Adrenal gland (tissue), 12 donors: ENCODE measurements around the gene ATP6V0C. TPM values are rescaled to one million over a fixed set of nuclear protein-coding genes. Genes with fewer than 3 reads are reported as not detected.

Source experiments
- DNase-seq, 7 donors: peaks; one replicate each; pipeline ENCODE4 v3.0.0-alpha.2; 2019 to 2020
- H3K27ac ChIP-seq, 5 donors: fragments of 200-600 bp; sonication (generic) in 4 of 5; 1 replicate in 3 of 5; 2 replicates in 2 of 5; pipeline versions ENCODE4 v1.5.1 to v1.8.0; 2016 to 2020; ENCODE audit warnings: mild to moderate bottlenecking in 1 of 5
- H3K27me3 ChIP-seq: fragments of 200-600 bp; 2 replicates; pipeline ENCODE4 v1.8.0; 2021
- H3K36me3 ChIP-seq, 2 donors: fragments of 200-600 bp; replicated peaks in 1 of 2; 1 replicate in 1 of 2; 2 replicates in 1 of 2; pipeline versions ENCODE4 v1.5.1 to v1.8.0; 2018 to 2022
- H3K4me1 ChIP-seq, 2 donors: fragments of 200-600 bp; replicated peaks in 1 of 2; 1 replicate in 1 of 2; 2 replicates in 1 of 2; pipeline versions ENCODE4 v1.5.1 to v1.8.0; 2018 to 2021
- H3K4me3 ChIP-seq, 4 donors: fragments of 200-600 bp; sonication (generic) in 3 of 4; one replicate each; pipeline ENCODE4 v1.5.1; 2016 to 2018
- H3K9me3 ChIP-seq, 3 donors: fragments of 200-600 bp; sonication (generic) in 1 of 3; replicated peaks in 1 of 3; 1 replicate in 2 of 3; 2 replicates in 1 of 3; pipeline versions ENCODE4 v1.5.1 to v1.8.0; 2016 to 2021
- POLR2A ChIP-seq, 2 donors: fragments of 450-650 bp; IDR thresholded peaks; one replicate each; pipeline ENCODE4 v1.6.1; 2017; ENCODE audit warnings: antibody characterized with exemption in 2 of 2, mild to moderate bottlenecking in 2 of 2, moderate library complexity in 1 of 2
- WGBS, 4 donors: extraction: QIAGEN DNeasy Blood & Tissue Kit in 2 of 4; methylation state at CpG; one replicate each; pipeline versions ENCODE4 v1.1.5 to v1.1.7; 2013 to 2017; 5-methylcytosine and 5-hydroxymethylcytosine counted together
- intact Hi-C, 2 donors: fragments of 100-400 bp; cut with DNase I; formaldehyde crosslinking; loops; one replicate each; pipeline versions ENCODE4 v1.14.1 to v1.15.0; 2022 to 2023
- polyA plus RNA-seq, 3 donors: library from polyadenylated mRNA; stranded (reverse); fragments of 200-250 nt in 2 of 3; fragments of 350-450 nt in 1 of 3; fragmentation: Illumina TruSeq in 1 of 3; extraction: RNeasy Lipid Tissue Mini Kit (QIAGEN cat#74804) in 1 of 3; gene quantifications; one replicate each; pipeline ENCODE4 v1.2.3, GENCODE V29; 2013 to 2014
- total RNA-seq, 9 donors: library from RNA; depleted of rRNA in 4 of 9; stranded (reverse); fragments of >200 nt in 4 of 9; fragments of 120-200 nt in 1 of 9; fragmentation: NEBNext Ultra II Directional in 1 of 9; extraction: Animal tissue kit (Norgen Biotek cat#: 25700) in 1 of 9; gene quantifications; one replicate each; pipeline versions ENCODE4 v1.1.0 to v1.2.4, GENCODE V29; 2013 to 2023
- TF ChIP-seq, protein P1 (sequence below), 6 experiments: fragments of 450-650 bp in 4 of 6; fragments of 200-600 bp in 2 of 6; sonication (generic) in 1 of 6; IDR thresholded peaks; 1 replicate in 5 of 6; 2 replicates in 1 of 6; pipeline versions ENCODE4 v1.5.1 to v1.8.0; 2016 to 2021; ENCODE audit warnings: antibody characterized with exemption in 6 of 6, mild to moderate bottlenecking in 2 of 6, moderate library complexity in 1 of 6
- donor health status: healthy with polysubstance abuse.
- donor health status: Bipolar disorder and iron deficiency.
- donor health status: DM: yes; HTN: yes; CAD: no.
- donor health status: DM: no; HTN: no; CAD: no.
- donor health status: DM: no; HTN: no; CAD: no.
- donor health status: DM: yes; HTN: yes; CAD: no.

ATP6V0C gene
- total and polyA plus RNA-seq, 12 donors, result 26.5 to 318 (median 133) TPM

DNA sequence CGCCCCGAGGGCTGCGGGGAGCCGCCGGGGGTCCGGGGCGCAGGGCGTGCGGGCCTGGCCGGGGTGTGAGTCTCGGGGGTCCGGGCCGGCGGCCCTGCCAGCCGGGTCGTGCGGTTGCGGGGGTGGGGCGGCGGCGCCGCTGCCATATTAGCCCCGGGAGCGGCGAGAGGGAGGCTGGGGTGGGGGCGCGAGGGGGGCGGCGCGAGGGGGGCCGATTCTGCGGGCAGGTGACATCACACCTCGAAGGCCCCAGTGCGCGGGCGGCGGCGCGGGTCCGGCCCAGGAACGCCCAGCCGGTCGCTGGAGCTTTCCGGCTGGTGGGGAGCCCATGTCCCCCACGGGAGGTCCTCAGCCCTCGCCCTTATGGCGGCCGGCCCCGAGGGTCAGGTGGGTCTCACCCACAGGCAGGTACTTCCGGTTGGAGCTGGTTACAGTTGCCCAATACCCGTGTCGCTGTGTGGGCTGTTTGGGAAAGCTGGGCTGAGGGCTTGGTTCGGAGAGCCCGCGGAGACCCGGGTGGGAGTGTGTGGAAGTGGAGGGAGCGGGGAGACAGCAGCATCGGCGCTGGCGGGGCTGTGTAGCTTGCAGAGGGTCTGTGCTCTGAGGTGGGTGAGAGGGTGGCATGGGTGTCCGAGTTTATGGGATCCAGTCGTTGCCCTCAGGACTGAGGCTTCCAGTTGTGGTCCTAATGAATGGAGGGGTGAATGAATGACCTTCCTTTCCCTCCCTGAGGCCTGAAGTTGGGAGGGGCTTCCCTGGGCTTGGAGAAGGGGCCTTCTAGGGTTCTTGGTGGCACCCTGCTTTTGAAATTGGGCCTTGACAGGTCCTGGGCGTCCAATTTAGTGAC is 804 bp downstream of the ATP6V0C start:
- 0 to 1% (median 1%) methylated on average over 18 to 63 of the region's 63 CpGs; no CpG with 5 or more reads in 1 of the 4 donors for WGBS, 4 donors
- H3K9me3 ChIP-seq, result no peaks in the 10 kb centered on the region
- peaks cover 45 to 63% of the 10 kb centered on the region in 2 donors for H3K4me1 ChIP-seq
- peak overlapping the region; percentile 86 to 97 (median 92) for H3K4me3 ChIP-seq
- peak in 3 of 7 donors; percentile 55 to 61 (median 55) for DNase-seq
- intact Hi-C loops, result no loop called here
- peaks cover 0 to 3% of the 10 kb centered on the region in 2 donors for H3K36me3 ChIP-seq
- TF ChIP-seq POLR2A (IDR thresholded peaks at IDR 0.05), result no peak
- TF ChIP-seq, protein P1, sequence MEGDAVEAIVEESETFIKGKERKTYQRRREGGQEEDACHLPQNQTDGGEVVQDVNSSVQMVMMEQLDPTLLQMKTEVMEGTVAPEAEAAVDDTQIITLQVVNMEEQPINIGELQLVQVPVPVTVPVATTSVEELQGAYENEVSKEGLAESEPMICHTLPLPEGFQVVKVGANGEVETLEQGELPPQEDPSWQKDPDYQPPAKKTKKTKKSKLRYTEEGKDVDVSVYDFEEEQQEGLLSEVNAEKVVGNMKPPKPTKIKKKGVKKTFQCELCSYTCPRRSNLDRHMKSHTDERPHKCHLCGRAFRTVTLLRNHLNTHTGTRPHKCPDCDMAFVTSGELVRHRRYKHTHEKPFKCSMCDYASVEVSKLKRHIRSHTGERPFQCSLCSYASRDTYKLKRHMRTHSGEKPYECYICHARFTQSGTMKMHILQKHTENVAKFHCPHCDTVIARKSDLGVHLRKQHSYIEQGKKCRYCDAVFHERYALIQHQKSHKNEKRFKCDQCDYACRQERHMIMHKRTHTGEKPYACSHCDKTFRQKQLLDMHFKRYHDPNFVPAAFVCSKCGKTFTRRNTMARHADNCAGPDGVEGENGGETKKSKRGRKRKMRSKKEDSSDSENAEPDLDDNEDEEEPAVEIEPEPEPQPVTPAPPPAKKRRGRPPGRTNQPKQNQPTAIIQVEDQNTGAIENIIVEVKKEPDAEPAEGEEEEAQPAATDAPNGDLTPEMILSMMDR (IDR thresholded peaks at IDR 0.05), result no peak
- H3K27me3 ChIP-seq, result no peaks in the 10 kb centered on the region
- peak overlapping the region; percentile 87 to 100 (median 99) for H3K27ac ChIP-seq

DNA sequence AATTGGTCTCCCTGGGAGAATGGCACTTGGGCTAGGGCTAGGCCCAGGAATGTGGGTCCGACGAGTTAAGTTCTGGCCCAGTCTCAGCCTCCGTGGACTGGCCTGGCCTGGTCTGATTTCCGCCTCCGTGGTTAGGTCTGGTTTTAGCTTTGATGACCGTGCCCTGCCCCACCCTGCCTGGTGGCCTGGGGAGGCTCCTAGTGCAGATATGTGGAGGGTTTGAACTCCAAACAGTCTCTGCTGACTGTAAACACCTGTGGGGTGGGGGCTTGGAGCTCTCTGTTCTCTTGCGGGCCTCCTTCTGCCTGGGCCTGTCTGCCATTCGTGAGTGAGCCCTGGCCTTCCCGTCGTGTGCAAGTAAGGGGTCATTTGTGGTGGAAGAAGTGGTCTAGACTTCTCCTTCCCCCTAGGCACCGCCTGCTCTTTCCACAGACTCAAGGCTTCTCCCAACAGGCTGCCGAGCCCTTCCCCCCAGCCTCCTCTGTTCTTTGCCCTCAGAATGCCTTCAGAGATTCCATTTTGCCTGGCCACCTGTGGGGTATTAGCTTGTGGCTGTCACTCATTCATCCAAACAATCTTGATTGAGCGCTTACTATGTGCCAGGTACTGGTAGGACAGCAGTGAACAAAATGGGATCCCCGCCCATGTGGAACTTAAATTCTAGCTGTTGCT is 1.6 kb downstream of the ATP6V0C start:
- peak in 4 of 7 donors; percentile 31 to 63 (median 51) for DNase-seq
- Histone ChIP-seq H3K27me3 (no peaks in the 10 kb centered on the region), H3K4me1 (peaks cover 49 to 67% of the 10 kb centered on the region in 2 donors), H3K36me3 (peaks cover 0 to 6% of the 10 kb centered on the region in 2 donors), H3K27ac (peak overlapping the region; percentile 87 to 100 (median 99)), H3K4me3 (peak overlapping the region; percentile 86 to 97 (median 88)), H3K9me3 (no peaks in the 10 kb centered on the region)
- intact Hi-C loops, result no loop called here
- TF ChIP-seq, protein P1 (IDR thresholded peaks at IDR 0.05), result no peak
- peak in 1 of 2 donors; percentile 9 for TF ChIP-seq POLR2A (IDR thresholded peaks at IDR 0.05)
- WGBS, 4 donors, result 18 to 37% (median 20%) methylated on average over 7 to 14 of the region's 14 CpGs

DNA sequence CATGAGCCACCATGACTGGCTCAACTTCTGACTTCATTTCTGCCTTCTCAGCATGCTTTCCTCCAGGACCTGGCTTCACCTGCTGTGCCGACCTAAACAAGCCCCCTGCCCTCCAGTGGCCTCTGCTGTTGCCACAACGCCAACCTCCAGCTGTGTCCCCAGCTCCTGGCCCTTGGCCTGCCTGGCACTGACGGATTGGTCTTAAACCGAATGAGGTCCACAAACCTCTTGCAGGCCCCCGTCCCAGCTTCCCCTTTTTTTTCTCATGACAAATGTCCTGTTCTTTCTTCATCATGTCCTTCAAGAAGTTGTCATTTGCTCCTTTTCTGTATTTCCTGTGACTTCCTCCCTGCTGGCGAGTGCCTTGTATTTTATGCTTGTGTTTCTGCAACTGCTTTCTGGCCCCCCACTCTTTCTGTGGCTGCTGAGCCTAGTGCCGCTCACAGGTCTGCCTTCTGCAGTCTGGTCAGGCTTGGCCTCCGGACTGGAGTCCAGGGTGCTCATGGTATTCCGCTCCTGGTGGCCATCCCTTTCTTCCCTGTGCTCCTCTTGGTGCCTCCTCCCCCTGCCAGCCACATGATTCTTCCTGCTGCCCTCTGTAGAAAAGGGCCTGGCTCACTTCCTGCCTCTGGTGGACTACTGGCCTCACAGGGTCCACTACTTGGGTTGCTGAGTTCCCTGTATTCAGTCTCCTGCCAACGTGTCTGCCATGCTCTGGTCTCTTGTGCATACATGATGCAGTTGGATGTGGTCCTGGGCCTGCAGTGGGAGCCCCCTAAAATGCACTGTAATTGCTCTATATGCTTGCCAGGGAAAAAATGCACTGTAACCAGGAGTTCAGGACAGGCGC is 2.9 kb downstream of the ATP6V0C start:
- Histone ChIP-seq H3K9me3 (no peaks in the 10 kb centered on the region), H3K36me3 (peaks cover 0 to 6% of the 10 kb centered on the region in 2 donors), H3K4me3 (peak overlapping the region in 1 of 4 donors; percentile 33), H3K27me3 (no peaks in the 10 kb centered on the region), H3K27ac (peak overlapping the region in 4 of 5 donors; percentile 96 to 99 (median 98)), H3K4me1 (peaks cover 49 to 70% of the 10 kb centered on the region in 2 donors)
- TF ChIP-seq, protein P1 (IDR thresholded peaks at IDR 0.05), result peak in 3 of 6 experiments; percentile 2 to 28 (median 13)
- no peak for TF ChIP-seq POLR2A (IDR thresholded peaks at IDR 0.05)
- intact Hi-C loops, result no loop called here
- 45 to 52% (median 50%) methylated on average over 10 to 11 of the region's 11 CpGs for WGBS, 4 donors
- peak in 3 of 7 donors; percentile 25 to 61 (median 47) for DNase-seq
